Psoas muscle (tissue), 8 donors: ENCODE data around the gene DLG5. TPM values are rescaled to one million over a fixed set of nuclear protein-coding genes. Genes with fewer than 3 reads are reported as not detected.

Experiments
- ATAC-seq, 4 donors: fragments of 200-7000 bp; cut with Tn5 transposase; one replicate each; pipeline ENCODE4 v1.9.1; 2020; ENCODE audit warnings: moderate library complexity in 3 of 4, mild to moderate bottlenecking in 2 of 4
- DNase-seq, 2 donors: peaks; one replicate each; pipeline ENCODE4 v3.0.0-alpha.2; 2020
- H3K27ac ChIP-seq: fragments of 200-600 bp; one replicate; pipeline ENCODE4 v1.8.0; 2022
- H3K27me3 ChIP-seq, 3 donors: fragments of 200-600 bp in 1 of 3; one replicate each; pipeline versions ENCODE4 v1.6.1 to v1.8.0; 2013 to 2022; ENCODE audit warnings: low read length in 2 of 3, mild to moderate bottlenecking in 2 of 3, moderate library complexity in 1 of 3; ENCODE audit not compliant: insufficient read depth in 3 of 3
- H3K36me3 ChIP-seq, 2 donors: fragments of 200-600 bp in 1 of 2; one replicate each; pipeline versions ENCODE4 v1.6.1 to v1.8.0; 2013 to 2022; ENCODE audit warnings: low read depth in 1 of 2, mild to moderate bottlenecking in 1 of 2, moderate library complexity in 1 of 2; ENCODE audit not compliant: insufficient read depth in 1 of 2
- H3K4me1 ChIP-seq: fragments of 200-600 bp; one replicate; pipeline ENCODE4 v1.8.0; 2022
- H3K4me3 ChIP-seq: fragments of 200-600 bp; one replicate; pipeline ENCODE4 v1.8.0; 2022; ENCODE audit warnings: mild to moderate bottlenecking
- H3K9me3 ChIP-seq: fragments of 200-600 bp; one replicate; pipeline ENCODE4 v1.8.0; 2022
- WGBS, 3 donors: extraction: QIAGEN DNeasy Blood & Tissue Kit; methylation state at CpG; one replicate each; pipeline versions ENCODE4 v1.1.6 to v1.1.7; 2013; 5-methylcytosine and 5-hydroxymethylcytosine counted together
- intact Hi-C, 2 donors: fragments of 100-400 bp; cut with DNase I; formaldehyde crosslinking; loops; one replicate each; pipeline versions ENCODE4 v1.11.0 to v1.14.2; 2022
- polyA plus RNA-seq, 3 donors: library from polyadenylated mRNA; stranded (reverse); fragments of 200-250 nt; gene quantifications; one replicate each; pipeline ENCODE4 v1.2.3, GENCODE V29; 2013
- total RNA-seq, 4 donors: library from RNA; stranded (reverse); fragmentation: NEBNext Ultra II Directional in 2 of 4; extraction: Animal tissue kit (Norgen Biotek cat#: 25700) in 2 of 4; gene quantifications; one replicate each; pipeline versions ENCODE4 v1.2.1 to v1.2.4, GENCODE V29; 2021 to 2023
- TF ChIP-seq, protein P1 (sequence below): fragments of 200-600 bp; IDR thresholded peaks from one replicate; pipeline ENCODE4 v1.8.0; 2022; ENCODE audit warnings: antibody characterized with exemption
- donor health status: healthy with polysubstance abuse.
- donor health status: DM: no; HTN: no; CAD: no; lungs with moderate emphysema.
- donor health status: Bipolar disorder and iron deficiency.
- donor health status: healthy.
- donor health status: DM: yes; HTN: yes; CAD: no.
- donor health status: DM: no; HTN: no; CAD: no.
- donor health status: DM: no; HTN: no; CAD: no.
- donor health status: DM: yes; HTN: yes; CAD: no.

Gene DLG5
- total and polyA plus RNA-seq, 7 donors, result 10.2 to 62.9 (median 36.9) TPM

DNA sequence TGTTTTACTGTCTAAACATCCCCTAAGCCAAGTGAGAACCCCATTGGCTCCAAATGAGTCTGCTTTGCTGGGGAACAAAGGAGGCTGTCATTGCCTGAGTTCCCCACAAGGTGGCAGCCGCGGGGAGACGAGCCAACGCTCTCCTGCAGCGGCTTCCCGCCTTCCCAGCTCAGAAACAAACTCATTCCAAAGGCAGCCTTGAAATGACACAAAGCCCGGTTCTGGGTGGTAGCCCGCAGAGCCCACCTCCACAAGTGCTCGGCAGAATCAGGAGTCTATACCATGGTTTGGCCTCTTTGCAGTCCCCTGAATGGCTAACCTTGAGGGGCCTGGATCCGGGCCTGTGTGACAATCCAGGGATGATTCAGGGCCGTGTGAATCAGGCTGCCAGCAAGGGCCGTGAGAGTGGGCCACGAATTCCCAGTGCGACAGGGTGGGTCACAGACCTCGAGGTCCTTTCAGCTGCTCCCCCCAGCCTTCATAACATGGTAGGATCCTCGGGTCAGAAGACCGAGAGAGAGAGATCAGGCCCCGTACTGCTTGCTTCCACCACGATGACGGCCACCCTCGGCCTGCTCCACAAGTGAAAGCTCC is 79.7 kb downstream of the DLG5 start:
- DNase-seq (peak; percentile 77 to 85), ATAC-seq (peak; percentile 71 to 90 (median 82))
- Histone ChIP-seq H3K27ac (peak overlapping the region; percentile 66), H3K36me3 (peaks cover 0 to 56% of the 10 kb centered on the region in 2 donors), H3K4me3 (no peak overlapping the region), H3K27me3 (no peaks in the 10 kb centered on the region), H3K9me3 (no peaks in the 10 kb centered on the region), H3K4me1 (peaks cover 7% of the 10 kb centered on the region)
- intact Hi-C loops, result loop anchor here (2.0 to 5.0 kb wide), 3 partner anchors 80 to 155 kb away; partner anchors contain the start of gene DLG5 (in 1 of the 2)
- 17 to 28% (median 20%) methylated on average over 21 of the region's 21 CpGs for WGBS, 3 donors
- TF ChIP-seq, protein P1, sequence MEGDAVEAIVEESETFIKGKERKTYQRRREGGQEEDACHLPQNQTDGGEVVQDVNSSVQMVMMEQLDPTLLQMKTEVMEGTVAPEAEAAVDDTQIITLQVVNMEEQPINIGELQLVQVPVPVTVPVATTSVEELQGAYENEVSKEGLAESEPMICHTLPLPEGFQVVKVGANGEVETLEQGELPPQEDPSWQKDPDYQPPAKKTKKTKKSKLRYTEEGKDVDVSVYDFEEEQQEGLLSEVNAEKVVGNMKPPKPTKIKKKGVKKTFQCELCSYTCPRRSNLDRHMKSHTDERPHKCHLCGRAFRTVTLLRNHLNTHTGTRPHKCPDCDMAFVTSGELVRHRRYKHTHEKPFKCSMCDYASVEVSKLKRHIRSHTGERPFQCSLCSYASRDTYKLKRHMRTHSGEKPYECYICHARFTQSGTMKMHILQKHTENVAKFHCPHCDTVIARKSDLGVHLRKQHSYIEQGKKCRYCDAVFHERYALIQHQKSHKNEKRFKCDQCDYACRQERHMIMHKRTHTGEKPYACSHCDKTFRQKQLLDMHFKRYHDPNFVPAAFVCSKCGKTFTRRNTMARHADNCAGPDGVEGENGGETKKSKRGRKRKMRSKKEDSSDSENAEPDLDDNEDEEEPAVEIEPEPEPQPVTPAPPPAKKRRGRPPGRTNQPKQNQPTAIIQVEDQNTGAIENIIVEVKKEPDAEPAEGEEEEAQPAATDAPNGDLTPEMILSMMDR, result peak; percentile 98

DNA sequence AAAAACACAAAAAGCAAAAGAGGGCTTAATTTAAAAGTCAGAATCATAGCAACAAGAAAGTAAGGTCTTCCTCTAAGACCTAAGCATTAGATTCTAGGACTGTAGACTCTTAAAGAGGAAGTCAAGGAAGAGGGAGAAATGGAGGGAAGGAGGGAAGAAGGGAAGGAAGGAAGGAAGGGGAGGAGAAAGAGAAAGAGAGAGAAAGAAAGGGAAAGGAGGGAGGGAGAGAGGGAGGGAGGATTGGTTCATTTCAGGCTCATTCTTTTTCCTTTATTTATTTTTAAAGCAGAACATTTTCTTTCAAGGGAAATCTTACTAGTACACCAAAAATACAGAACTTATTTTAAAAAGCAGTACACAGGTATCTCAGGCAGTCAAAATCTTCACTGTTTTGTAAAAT is 81.1 kb downstream of the DLG5 start:
- ATAC-seq, result no peak
- H3K36me3 ChIP-seq, result peaks cover 0 to 56% of the 10 kb centered on the region in 2 donors
- H3K9me3 ChIP-seq, result no peaks in the 10 kb centered on the region
- TF ChIP-seq, protein P1, result no peak
- H3K27ac ChIP-seq, result no peak overlapping the region
- no peak for DNase-seq
- intact Hi-C loops, result loop anchor here (5.0 kb wide), 2 partner anchors 82 to 157 kb away; partner anchors contain the start of gene DLG5 (in 1 of the 2)
- no peak overlapping the region for H3K4me3 ChIP-seq
- H3K27me3 ChIP-seq, result no peaks in the 10 kb centered on the region
- peaks cover 7% of the 10 kb centered on the region for H3K4me1 ChIP-seq

DNA sequence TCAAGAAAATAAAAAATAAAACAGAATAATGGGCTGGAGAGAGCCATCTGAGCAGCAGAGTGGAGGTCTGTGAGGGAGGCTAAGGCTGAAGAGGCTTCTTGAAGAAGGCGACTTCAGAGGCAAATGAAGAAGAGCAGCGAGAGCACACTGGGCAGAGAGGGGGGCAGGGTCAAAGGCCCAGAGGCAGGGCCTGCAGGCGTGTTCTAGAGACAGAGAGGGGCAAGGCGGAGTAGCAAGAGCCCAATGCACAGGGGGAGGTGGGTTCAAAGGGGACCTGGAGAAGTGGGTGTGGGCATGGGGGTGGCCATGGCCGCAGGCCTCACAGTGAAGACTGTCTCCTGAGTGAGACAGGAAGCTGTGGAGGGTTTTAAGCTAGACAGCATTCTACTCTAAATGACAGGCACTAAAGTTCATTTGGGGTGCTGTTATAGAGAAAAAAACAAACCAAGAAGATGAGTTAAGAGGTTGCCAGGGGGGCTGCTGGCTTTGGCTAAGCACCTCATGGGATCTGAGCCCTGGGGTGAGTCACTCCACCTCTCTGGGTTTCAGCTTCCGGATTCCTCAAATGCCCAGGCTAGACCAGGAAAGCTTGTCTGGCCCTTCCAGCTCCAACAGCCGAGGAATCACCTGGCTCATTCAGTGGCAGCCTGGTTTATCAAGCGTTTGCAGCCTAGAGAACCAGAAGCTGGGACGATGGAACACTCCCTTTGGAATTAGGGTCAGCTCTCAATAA is 81.7 kb downstream of the DLG5 start:
- no peaks in the 10 kb centered on the region for H3K27me3 ChIP-seq
- peaks cover 7% of the 10 kb centered on the region for H3K4me1 ChIP-seq
- TF ChIP-seq, protein P1, result no peak
- intact Hi-C loops, result loop anchor here (5.0 kb wide), 2 partner anchors 82 to 157 kb away; partner anchors contain the start of gene DLG5 (in 1 of the 2)
- 69 to 79% (median 76%) methylated on average over 9 of the region's 9 CpGs for WGBS, 3 donors
- H3K27ac ChIP-seq, result no peak overlapping the region
- H3K4me3 ChIP-seq, result no peak overlapping the region
- ATAC-seq (peak; percentile 32 to 79 (median 56)), DNase-seq (no peak)
- peaks cover 0 to 57% of the 10 kb centered on the region in 2 donors for H3K36me3 ChIP-seq
- H3K9me3 ChIP-seq, result no peaks in the 10 kb centered on the region

DNA sequence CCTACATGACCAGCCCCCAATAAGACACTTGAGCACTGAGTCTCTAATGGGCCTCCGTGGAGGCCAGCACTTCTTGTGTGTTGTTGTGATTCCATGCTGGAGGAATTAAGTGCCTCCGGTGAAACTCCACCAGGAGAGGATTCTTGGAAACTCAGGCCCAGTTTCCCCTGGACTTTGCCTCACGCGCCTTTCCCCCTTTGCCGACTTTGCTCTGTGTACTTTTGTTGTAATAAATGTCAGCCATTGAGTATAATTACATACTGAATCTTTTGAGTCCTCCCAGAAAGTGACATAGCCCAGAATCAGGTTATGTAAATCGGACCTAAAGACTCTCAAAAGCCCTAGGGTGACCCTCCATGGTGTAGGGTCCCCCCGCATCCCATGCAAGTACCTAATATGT is 82.4 kb downstream of the DLG5 start:
- TF ChIP-seq, protein P1, result no peak
- intact Hi-C loops, result no loop called here
- no peak for ATAC-seq
- Histone ChIP-seq H3K4me3 (no peak overlapping the region), H3K36me3 (peaks cover 0 to 60% of the 10 kb centered on the region in 2 donors), H3K27ac (no peak overlapping the region), H3K9me3 (no peaks in the 10 kb centered on the region), H3K27me3 (no peaks in the 10 kb centered on the region), H3K4me1 (peaks cover 7% of the 10 kb centered on the region)
- DNase-seq, result no peak
- 97 to 98% (median 97%) methylated on average over 7 of the region's 7 CpGs for WGBS, 3 donors
